ENCODE measurements around the gene IMMP2L.

- TF ChIP-seq CTCF (IDR thresholded peaks at IDR 0.05) = no peak
- TF ChIP-seq, protein P1, sequence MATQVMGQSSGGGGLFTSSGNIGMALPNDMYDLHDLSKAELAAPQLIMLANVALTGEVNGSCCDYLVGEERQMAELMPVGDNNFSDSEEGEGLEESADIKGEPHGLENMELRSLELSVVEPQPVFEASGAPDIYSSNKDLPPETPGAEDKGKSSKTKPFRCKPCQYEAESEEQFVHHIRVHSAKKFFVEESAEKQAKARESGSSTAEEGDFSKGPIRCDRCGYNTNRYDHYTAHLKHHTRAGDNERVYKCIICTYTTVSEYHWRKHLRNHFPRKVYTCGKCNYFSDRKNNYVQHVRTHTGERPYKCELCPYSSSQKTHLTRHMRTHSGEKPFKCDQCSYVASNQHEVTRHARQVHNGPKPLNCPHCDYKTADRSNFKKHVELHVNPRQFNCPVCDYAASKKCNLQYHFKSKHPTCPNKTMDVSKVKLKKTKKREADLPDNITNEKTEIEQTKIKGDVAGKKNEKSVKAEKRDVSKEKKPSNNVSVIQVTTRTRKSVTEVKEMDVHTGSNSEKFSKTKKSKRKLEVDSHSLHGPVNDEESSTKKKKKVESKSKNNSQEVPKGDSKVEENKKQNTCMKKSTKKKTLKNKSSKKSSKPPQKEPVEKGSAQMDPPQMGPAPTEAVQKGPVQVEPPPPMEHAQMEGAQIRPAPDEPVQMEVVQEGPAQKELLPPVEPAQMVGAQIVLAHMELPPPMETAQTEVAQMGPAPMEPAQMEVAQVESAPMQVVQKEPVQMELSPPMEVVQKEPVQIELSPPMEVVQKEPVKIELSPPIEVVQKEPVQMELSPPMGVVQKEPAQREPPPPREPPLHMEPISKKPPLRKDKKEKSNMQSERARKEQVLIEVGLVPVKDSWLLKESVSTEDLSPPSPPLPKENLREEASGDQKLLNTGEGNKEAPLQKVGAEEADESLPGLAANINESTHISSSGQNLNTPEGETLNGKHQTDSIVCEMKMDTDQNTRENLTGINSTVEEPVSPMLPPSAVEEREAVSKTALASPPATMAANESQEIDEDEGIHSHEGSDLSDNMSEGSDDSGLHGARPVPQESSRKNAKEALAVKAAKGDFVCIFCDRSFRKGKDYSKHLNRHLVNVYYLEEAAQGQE (IDR thresholded peaks at IDR 0.05; ENCODE audit: insufficient read depth in 1 of 2, low read depth in 2 of 2, low read length in 1 of 2) = no peak
These were observed 365.6 kb downstream of the IMMP2L start for GRCh38 chr7:111196655-111197054.
